Measurements from ENCODE around the gene VANGL2.

Gene VANGL2

DNA sequence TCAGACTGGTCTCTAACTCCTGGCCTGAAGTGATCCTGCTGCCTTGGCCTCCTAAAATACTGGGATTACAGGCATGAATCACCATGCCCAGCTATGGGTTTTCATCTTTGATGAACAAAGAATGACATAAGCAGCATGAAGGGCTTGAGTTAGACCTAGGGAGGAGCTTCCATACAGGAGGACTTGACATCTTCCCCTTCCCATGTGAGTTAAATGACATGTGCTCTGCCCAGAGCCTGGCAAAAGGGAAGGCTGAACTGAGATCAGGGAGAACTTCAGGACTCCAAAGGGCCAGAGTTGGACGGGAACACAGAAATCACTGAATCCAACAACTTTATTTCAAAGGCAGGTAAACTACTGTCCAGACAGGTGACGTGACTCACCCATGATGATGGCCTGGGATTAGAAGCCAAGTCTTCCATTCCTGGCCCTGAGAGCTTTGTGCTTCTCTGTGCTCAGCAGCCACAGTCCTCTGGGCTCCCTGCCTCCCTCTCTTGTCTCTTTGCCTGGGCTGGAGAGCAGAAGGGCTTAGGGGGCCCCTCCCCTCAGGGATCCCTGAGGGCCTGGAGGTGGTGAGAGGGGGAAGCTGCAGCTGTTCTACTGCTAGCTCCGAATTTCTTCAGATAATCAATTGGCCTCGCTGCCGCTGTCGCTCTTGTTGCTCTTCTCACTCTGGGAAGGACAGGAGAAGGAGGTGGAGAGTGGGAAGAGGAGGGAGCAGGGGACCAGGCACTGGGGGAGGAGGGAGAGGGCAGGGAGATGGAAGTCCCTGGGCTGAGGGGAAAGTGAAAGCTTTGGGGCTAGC, 25.9 kb upstream of the VANGL2 start:
- TF ChIP-seq PPARA (CRISPR knock-in tag; IDR thresholded peaks at IDR 0.05; ENCODE audit: borderline replicate concordance) = no peak
- no peak for TF ChIP-seq TCF4 (CRISPR knock-in tag; IDR thresholded peaks at IDR 0.05; ENCODE audit: borderline replicate concordance)
- no peak for ATAC-seq

DNA sequence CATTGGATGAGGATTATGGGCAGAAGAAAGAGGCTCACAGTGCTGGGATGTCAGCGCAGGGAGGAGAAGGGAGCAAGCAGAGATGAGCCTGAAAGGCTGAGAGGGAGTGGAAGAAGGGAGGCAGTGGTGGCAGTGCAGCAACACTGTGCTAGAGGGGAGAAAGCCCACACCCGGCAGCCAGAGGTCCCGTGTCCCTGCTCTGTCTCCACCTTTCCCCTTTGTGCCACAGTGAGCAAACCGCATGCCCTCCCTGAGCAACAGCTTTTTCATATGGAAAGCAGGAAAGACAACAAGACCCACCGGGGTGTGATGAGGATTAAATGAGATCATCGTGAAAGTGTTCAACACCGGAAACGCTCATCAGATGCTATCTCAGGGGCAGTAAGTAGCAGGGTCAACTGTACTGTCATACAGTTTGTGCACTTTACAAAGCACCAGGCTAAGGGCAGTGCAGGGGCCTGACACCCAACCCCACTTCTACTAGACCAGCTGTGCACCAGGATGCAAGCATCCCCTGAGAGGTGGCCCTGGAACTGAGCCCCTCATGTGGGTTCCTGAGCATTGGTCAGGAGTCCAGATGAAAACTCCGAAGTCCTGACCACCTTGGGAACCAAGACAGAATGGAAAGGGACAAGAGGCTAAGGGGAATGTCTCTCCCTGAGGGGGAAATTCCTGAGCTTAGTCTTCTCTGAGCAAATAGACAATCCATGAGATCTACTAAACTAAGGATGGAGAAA, 24.4 kb upstream of the VANGL2 start:
- no peak for TF ChIP-seq SNAI2 (CRISPR knock-in tag; IDR thresholded peaks at IDR 0.05)
- TF ChIP-seq ARNTL (CRISPR knock-in tag; IDR thresholded peaks at IDR 0.05; ENCODE audit: borderline replicate concordance, low read depth) = no peak
- no peak for TF ChIP-seq ZNF8 (CRISPR knock-in tag; IDR thresholded peaks at IDR 0.05)
- no peak for TF ChIP-seq ESRRG (CRISPR knock-in tag; IDR thresholded peaks at IDR 0.05)
- TF ChIP-seq, protein P1, sequence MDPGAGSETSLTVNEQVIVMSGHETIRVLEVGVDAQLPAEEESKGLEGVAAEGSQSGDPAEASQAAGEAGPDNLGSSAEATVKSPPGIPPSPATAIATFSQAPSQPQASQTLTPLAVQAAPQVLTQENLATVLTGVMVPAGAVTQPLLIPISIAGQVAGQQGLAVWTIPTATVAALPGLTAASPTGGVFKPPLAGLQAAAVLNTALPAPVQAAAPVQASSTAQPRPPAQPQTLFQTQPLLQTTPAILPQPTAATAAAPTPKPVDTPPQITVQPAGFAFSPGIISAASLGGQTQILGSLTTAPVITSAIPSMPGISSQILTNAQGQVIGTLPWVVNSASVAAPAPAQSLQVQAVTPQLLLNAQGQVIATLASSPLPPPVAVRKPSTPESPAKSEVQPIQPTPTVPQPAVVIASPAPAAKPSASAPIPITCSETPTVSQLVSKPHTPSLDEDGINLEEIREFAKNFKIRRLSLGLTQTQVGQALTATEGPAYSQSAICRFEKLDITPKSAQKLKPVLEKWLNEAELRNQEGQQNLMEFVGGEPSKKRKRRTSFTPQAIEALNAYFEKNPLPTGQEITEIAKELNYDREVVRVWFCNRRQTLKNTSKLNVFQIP (CRISPR knock-in tag; IDR thresholded peaks at IDR 0.05; ENCODE audit: borderline replicate concordance, low read depth) = no peak
- no peak for TF ChIP-seq ZC3H10 (CRISPR knock-in tag; IDR thresholded peaks at IDR 0.05)
- ATAC-seq = peak; percentile 15

GRCh38 chr1:160376525-160377131, 23.7 kb upstream of the VANGL2 start:
- TF ChIP-seq PATZ1 (CRISPR knock-in tag; IDR thresholded peaks at IDR 0.05; ENCODE audit: borderline replicate concordance) (no peak), CREB5 (CRISPR knock-in tag; IDR thresholded peaks at IDR 0.05; ENCODE audit: low read depth) (no peak), PPARA (CRISPR knock-in tag; IDR thresholded peaks at IDR 0.05; ENCODE audit: borderline replicate concordance) (no peak), TCF4 (CRISPR knock-in tag; IDR thresholded peaks at IDR 0.05; ENCODE audit: borderline replicate concordance) (no peak), ESRRG (CRISPR knock-in tag; IDR thresholded peaks at IDR 0.05) (no peak), GLIS3 (CRISPR knock-in tag; IDR thresholded peaks at IDR 0.05) (no peak), BACH2 (CRISPR knock-in tag; IDR thresholded peaks at IDR 0.05; ENCODE audit: borderline replicate concordance) (no peak), ZC3H10 (CRISPR knock-in tag; IDR thresholded peaks at IDR 0.05) (no peak), CSDC2 (CRISPR knock-in tag; IDR thresholded peaks at IDR 0.05) (no peak), TSHZ2 (CRISPR knock-in tag; IDR thresholded peaks at IDR 0.05) (no peak), TOX (CRISPR knock-in tag; IDR thresholded peaks at IDR 0.05; ENCODE audit: borderline replicate concordance) (no peak), ZNF70 (CRISPR knock-in tag; IDR thresholded peaks at IDR 0.05) (no peak), RARB (CRISPR knock-in tag; IDR thresholded peaks at IDR 0.05) (no peak), CSRNP3 (CRISPR knock-in tag; IDR thresholded peaks at IDR 0.05) (no peak), ISL1 (CRISPR knock-in tag; IDR thresholded peaks at IDR 0.05) (no peak), SNAI2 (CRISPR knock-in tag; IDR thresholded peaks at IDR 0.05) (no peak), ZNF8 (CRISPR knock-in tag; IDR thresholded peaks at IDR 0.05) (no peak)
- TF ChIP-seq, protein P1 (CRISPR knock-in tag; IDR thresholded peaks at IDR 0.05; ENCODE audit: borderline replicate concordance, low read depth) = no peak
- peak; percentile 95 for ATAC-seq

Measured in SK-N-SH treated with all-trans-retinoic acid at 6 μM for 48 hours (cell line).